WTC11 (cell line): Measurements from ENCODE around the gene LHFPL4. TPM values are rescaled to one million over a fixed set of nuclear protein-coding genes. Genes with fewer than 3 reads are reported as not detected.

Experiments
- ATAC-seq: fragments of 200-7000 bp; cut with Tn5 transposase; 2 replicates; pipeline ENCODE4 v1.10.0; 2021; ENCODE audit warnings: mild to moderate bottlenecking, moderate library complexity
- CTCF ChIA-PET: fragments of 300-600 bp; sonication (Branson Sonifier 250); formaldehyde crosslinking; loops from one replicate; lab custom pipeline; 2021; ENCODE audit warnings: antibody characterized with exemption; lab: Charles Lee
- POLR2A ChIA-PET: fragments of 350-600 bp; sonication (Branson Sonifier 250); formaldehyde crosslinking; loops from one replicate; lab custom pipeline; 2021; ENCODE audit warnings: antibody characterized with exemption; lab: Charles Lee
- DNase-seq: peaks from one replicate; pipeline ENCODE4 v3.0.0; 2021; ENCODE audit warnings: low spot score
- H3K27ac Mint-ChIP-seq: 2 replicates; pipeline ENCODE4 v1.8.0; 2021; ENCODE audit warnings: mixed read lengths
- H3K27me3 Mint-ChIP-seq: 2 replicates; pipeline ENCODE4 v1.8.0; 2021; ENCODE audit warnings: low read depth, mild to moderate bottlenecking, moderate library complexity, mixed read lengths
- H3K36me3 Mint-ChIP-seq: 2 replicates; pipeline ENCODE4 v1.8.0; 2021; ENCODE audit warnings: mixed read lengths
- H3K4me1 Mint-ChIP-seq: 2 replicates; pipeline ENCODE4 v1.8.0; 2022; ENCODE audit warnings: mixed read lengths
- H3K4me3 Mint-ChIP-seq: 2 replicates; pipeline ENCODE4 v1.8.0; 2021; ENCODE audit warnings: mild to moderate bottlenecking, moderate library complexity, mixed read lengths
- H3K9me3 Mint-ChIP-seq: 2 replicates; pipeline ENCODE4 v1.8.0; 2021; ENCODE audit warnings: mixed read lengths
- AR ChIP-seq: fragments of 250-450 bp; sonication (Bioruptor Pico); IDR thresholded peaks from 2 replicates; pipeline ENCODE4 v1.9.0; 2021; ENCODE audit warnings: mild to moderate bottlenecking
- ARID4B ChIP-seq: sonication (generic); formaldehyde crosslinking; IDR thresholded peaks from 2 replicates; pipeline ENCODE4 v1.8.0; 2023; ENCODE audit warnings: missing genetic modification reagents, mild to moderate bottlenecking, borderline replicate concordance
- ATF1 ChIP-seq: sonication (generic); formaldehyde crosslinking; IDR thresholded peaks from 2 replicates; pipeline ENCODE4 v1.8.1; 2023; ENCODE audit warnings: mild to moderate bottlenecking, moderate library complexity, missing genetic modification reagents
- ATF3 ChIP-seq: sonication (generic); formaldehyde crosslinking; conservative IDR thresholded peaks from 2 replicates; pipeline ENCODE4 v1.8.1; 2022; ENCODE audit warnings: mild to moderate bottlenecking, missing genetic modification reagents
- CREB1 ChIP-seq: sonication (generic); formaldehyde crosslinking; IDR thresholded peaks from 2 replicates; pipeline ENCODE4 v1.8.0; 2023; ENCODE audit warnings: mild to moderate bottlenecking, missing genetic modification reagents
- CREM ChIP-seq: sonication (generic); formaldehyde crosslinking; IDR thresholded peaks from 2 replicates; pipeline ENCODE4 v1.8.1; 2022; ENCODE audit warnings: mild to moderate bottlenecking, missing genetic modification reagents, moderate library complexity
- CTCF ChIP-seq: fragments of 200-600 bp; IDR thresholded peaks from 2 replicates; pipeline ENCODE4 v1.8.0; 2022; ENCODE audit warnings: antibody characterized with exemption
- FOXK1 ChIP-seq: sonication (generic); formaldehyde crosslinking; IDR thresholded peaks from 2 replicates; pipeline ENCODE4 v1.8.0; 2022; ENCODE audit warnings: mild to moderate bottlenecking, moderate library complexity, missing genetic modification reagents
- IRF1 ChIP-seq: sonication (generic); formaldehyde crosslinking; IDR thresholded peaks from 2 replicates; pipeline ENCODE4 v1.8.0; 2023; ENCODE audit warnings: missing genetic modification reagents
- IRF2 ChIP-seq: sonication (generic); formaldehyde crosslinking; IDR thresholded peaks from 2 replicates; pipeline ENCODE4 v1.8.0; 2022; ENCODE audit warnings: low read depth, missing genetic modification reagents, borderline replicate concordance
- MLX ChIP-seq: sonication (generic); formaldehyde crosslinking; IDR thresholded peaks from 2 replicates; pipeline ENCODE4 v1.8.1; 2023; ENCODE audit warnings: mild to moderate bottlenecking, missing genetic modification reagents, moderate library complexity
- ZBTB21 ChIP-seq: sonication (generic); formaldehyde crosslinking; IDR thresholded peaks from 2 replicates; pipeline ENCODE4 v1.8.1; 2023; ENCODE audit warnings: mild to moderate bottlenecking, missing genetic modification reagents, borderline replicate concordance
- ZNF121 ChIP-seq: sonication (generic); formaldehyde crosslinking; IDR thresholded peaks from 2 replicates; pipeline ENCODE4 v1.8.0; 2023; ENCODE audit warnings: missing genetic modification reagents
- ZNF219 ChIP-seq: sonication (generic); formaldehyde crosslinking; IDR thresholded peaks from 2 replicates; pipeline ENCODE4 v1.8.0; 2023; ENCODE audit warnings: missing genetic modification reagents, mild to moderate bottlenecking, borderline replicate concordance
- ZNF232 ChIP-seq: sonication (generic); formaldehyde crosslinking; IDR thresholded peaks from 2 replicates; pipeline ENCODE4 v1.8.0; 2022; ENCODE audit warnings: mild to moderate bottlenecking, missing genetic modification reagents
- ZNF317 ChIP-seq: sonication (generic); formaldehyde crosslinking; IDR thresholded peaks from 2 replicates; pipeline ENCODE4 v1.8.1; 2023; ENCODE audit warnings: low read depth, mild to moderate bottlenecking, moderate library complexity, missing genetic modification reagents, borderline replicate concordance
- ZNF416 ChIP-seq: fragments of 250-450 bp; sonication (Bioruptor Pico); IDR thresholded peaks from 2 replicates; pipeline ENCODE4 v1.9.0; 2021; ENCODE audit warnings: mild to moderate bottlenecking, inconsistent platforms
- total RNA-seq: library from RNA; stranded (reverse); gene quantifications from 3 replicates; pipeline ENCODE4 v1.2.3, GENCODE V29; 2021

The LHFPL4 gene
- total RNA-seq, 1 experiment from 2014 or later: 24.4 TPM

- TF ChIP-seq ARID4B (CRISPR knock-in tag) (no peak), AR (CRISPR knock-in tag) (no peak), ATF3 (CRISPR knock-in tag) (no peak), FOXK1 (CRISPR knock-in tag) (no peak)
Observed at GRCh38 chr3:9550999-9551398, 2.6 kb downstream of the LHFPL4 start (continued).

GRCh38 chr3:9549600-9549999 is 4.0 kb downstream of the LHFPL4 start:
- no peaks in the 10 kb centered on the region for H3K9me3 Mint-ChIP-seq
- CTCF ChIA-PET: no interaction called here
- peaks cover 6% of the 10 kb centered on the region; the same call in 1 of the 2 replicates for H3K36me3 Mint-ChIP-seq

More at GRCh38 chr3:9549600-9549999, 4.0 kb downstream of the LHFPL4 start:
- TF ChIP-seq IRF1 (CRISPR knock-in tag): no peak
- no peak for TF ChIP-seq IRF2 (CRISPR knock-in tag)
- no peak for TF ChIP-seq ZNF219 (CRISPR knock-in tag)
- no peak for TF ChIP-seq CREM
- TF ChIP-seq ZNF232: no peak
- no peak for TF ChIP-seq CTCF
- no peak for TF ChIP-seq ZBTB21 (CRISPR knock-in tag)
- TF ChIP-seq ATF1 (CRISPR knock-in tag): no peak
- TF ChIP-seq MLX (CRISPR knock-in tag): no peak
- no peak for TF ChIP-seq ZNF416 (CRISPR knock-in tag)
- TF ChIP-seq ZNF317 (CRISPR knock-in tag): no peak
- no peak for TF ChIP-seq CREB1
- no peak for TF ChIP-seq ZNF121
- POLR2A ChIA-PET: no interaction called here
- no peak overlapping the region for H3K4me3 Mint-ChIP-seq
- peaks cover 4% of the 10 kb centered on the region for H3K27me3 Mint-ChIP-seq
- ATAC-seq (no peak), DNase-seq (no peak)
- no peak overlapping the region for H3K27ac Mint-ChIP-seq
- peaks cover 25% of the 10 kb centered on the region for H3K4me1 Mint-ChIP-seq
